ENCODE results near the gene ACOX1.

The ACOX1 gene

GRCh38 chr17:76018801-76019200 is 39.8 kb upstream of the ACOX1 start:
- TF ChIP-seq EZH2phosphoT487 (IDR thresholded peaks at IDR 0.05; ENCODE audit: borderline replicate concordance, low read length) (no peak), CTCF (IDR thresholded peaks at IDR 0.05; ENCODE audit: low read depth, low read length, poor library complexity, severe bottlenecking) (no peak)
- Histone ChIP-seq H3K9me3 (ENCODE audit: control insufficient read depth, insufficient read depth, low read length) (no peaks in the 10 kb centered on the region), H3K9me2 (replicated peaks; ENCODE audit: control insufficient read depth, low read length) (no peaks in the 10 kb centered on the region), H4K20me1 (ENCODE audit: control insufficient read depth, insufficient read depth, low read depth, low read length) (no peaks in the 10 kb centered on the region), H3F3A (ENCODE audit: control insufficient read depth, insufficient read depth) (peaks cover 5% of the 10 kb centered on the region; the same call in 1 of the 2 replicates), H3K4me2 (ENCODE audit: low read length) (no peak overlapping the region), H3K36me3 (ENCODE audit: control insufficient read depth, low read length) (no peaks in the 10 kb centered on the region), H3K27ac (ENCODE audit: low read depth, low read length) (no peak overlapping the region), H3K4me3 (ENCODE audit: low read length) (no peak overlapping the region), H3K4me1 (ENCODE audit: control insufficient read depth, low read length) (peaks cover 7% of the 10 kb centered on the region; the same call in 1 of the 2 replicates), H3K79me2 (ENCODE audit: control insufficient read depth, low read length) (no peaks in the 10 kb centered on the region), H3K27me3 (ENCODE audit: control insufficient read depth, low read length) (no peaks in the 10 kb centered on the region)

- Histone ChIP-seq H3K27me3 (ENCODE audit: control insufficient read depth, low read length) (no peaks in the 10 kb centered on the region), H3K9me2 (replicated peaks; ENCODE audit: control insufficient read depth, low read length) (no peaks in the 10 kb centered on the region), H3K4me1 (ENCODE audit: control insufficient read depth, low read length) (peaks cover 7% of the 10 kb centered on the region; the same call in 1 of the 2 replicates), H4K20me1 (ENCODE audit: control insufficient read depth, insufficient read depth, low read depth, low read length) (no peaks in the 10 kb centered on the region), H3K4me2 (ENCODE audit: low read length) (no peak overlapping the region), H3K79me2 (ENCODE audit: control insufficient read depth, low read length) (no peaks in the 10 kb centered on the region), H3K4me3 (ENCODE audit: low read length) (no peak overlapping the region), H3F3A (ENCODE audit: control insufficient read depth, insufficient read depth) (peaks cover 5% of the 10 kb centered on the region; the same call in 1 of the 2 replicates), H3K36me3 (ENCODE audit: control insufficient read depth, low read length) (no peaks in the 10 kb centered on the region), H3K27ac (ENCODE audit: low read depth, low read length) (no peak overlapping the region), H3K9me3 (ENCODE audit: control insufficient read depth, insufficient read depth, low read length) (no peaks in the 10 kb centered on the region)
- TF ChIP-seq CTCF (IDR thresholded peaks at IDR 0.05; ENCODE audit: low read depth, low read length, poor library complexity, severe bottlenecking) (no peak), EZH2phosphoT487 (IDR thresholded peaks at IDR 0.05; ENCODE audit: borderline replicate concordance, low read length) (no peak)
Observed at GRCh38 chr17:76018340-76018680, 39.3 kb upstream of the ACOX1 start.

GRCh38 chr17:76017481-76018339 is 38.7 kb upstream of the ACOX1 start:
- no peaks in the 10 kb centered on the region for H3K9me2 ChIP-seq (replicated peaks; ENCODE audit: control insufficient read depth, low read length)
- H3F3A ChIP-seq (ENCODE audit: control insufficient read depth, insufficient read depth), result peaks cover 5% of the 10 kb centered on the region; the same call in 1 of the 2 replicates
- no peaks in the 10 kb centered on the region for H3K79me2 ChIP-seq (ENCODE audit: control insufficient read depth, low read length)
- no peaks in the 10 kb centered on the region for H3K9me3 ChIP-seq (ENCODE audit: control insufficient read depth, insufficient read depth, low read length)
- H3K27ac ChIP-seq (ENCODE audit: low read depth, low read length), result no peak overlapping the region
- H4K20me1 ChIP-seq (ENCODE audit: control insufficient read depth, insufficient read depth, low read depth, low read length), result no peaks in the 10 kb centered on the region
- no peak for TF ChIP-seq EZH2phosphoT487 (IDR thresholded peaks at IDR 0.05; ENCODE audit: borderline replicate concordance, low read length)
- no peak for TF ChIP-seq CTCF (IDR thresholded peaks at IDR 0.05; ENCODE audit: low read depth, low read length, poor library complexity, severe bottlenecking)
- peaks cover 7% of the 10 kb centered on the region; the same call in 1 of the 2 replicates for H3K4me1 ChIP-seq (ENCODE audit: control insufficient read depth, low read length)
- no peaks in the 10 kb centered on the region for H3K36me3 ChIP-seq (ENCODE audit: control insufficient read depth, low read length)
- no peaks in the 10 kb centered on the region for H3K27me3 ChIP-seq (ENCODE audit: control insufficient read depth, low read length)
- H3K4me2 ChIP-seq (ENCODE audit: low read length), result no peak overlapping the region
- no peak overlapping the region for H3K4me3 ChIP-seq (ENCODE audit: low read length)
